Activated CD4-positive, CD25-positive, alpha-beta regulatory T cell treated with anti-CD3 and anti-CD28 coated beads, Interleukin-2, amount 50 U/mL, for 24 hours (primary cell): ENCODE data around the gene HSPA6.
A peak's percentile ranks its signal among the peaks of the same experiment; 100 is the strongest.
"Not testable (repeated sequence)": the region's sequence is repeated elsewhere in the genome, so short reads cannot be mapped to it uniquely, and the experiment has no call there.

Source experiments
- ATAC-seq, 2 donors: fragments of 150-1000 bp; cut with Tn5 transposase; one replicate each; pipeline ENCODE4 v1.10.0; 2021; ENCODE audit warnings: mild to moderate bottlenecking in 1 of 2, moderate library complexity in 1 of 2

HSPA6 gene

GRCh38 chr1:161537068-161537669, 12.8 kb downstream of the HSPA6 start:
- not testable (repeated sequence) for ATAC-seq

GRCh38 chr1:161538925-161539479, 14.7 kb downstream of the HSPA6 start:
- ATAC-seq, result not testable (repeated sequence)

- peak; percentile 83 to 88 for ATAC-seq
Measured at GRCh38 chr1:161539731-161540569, 15.6 kb downstream of the HSPA6 start.

DNA sequence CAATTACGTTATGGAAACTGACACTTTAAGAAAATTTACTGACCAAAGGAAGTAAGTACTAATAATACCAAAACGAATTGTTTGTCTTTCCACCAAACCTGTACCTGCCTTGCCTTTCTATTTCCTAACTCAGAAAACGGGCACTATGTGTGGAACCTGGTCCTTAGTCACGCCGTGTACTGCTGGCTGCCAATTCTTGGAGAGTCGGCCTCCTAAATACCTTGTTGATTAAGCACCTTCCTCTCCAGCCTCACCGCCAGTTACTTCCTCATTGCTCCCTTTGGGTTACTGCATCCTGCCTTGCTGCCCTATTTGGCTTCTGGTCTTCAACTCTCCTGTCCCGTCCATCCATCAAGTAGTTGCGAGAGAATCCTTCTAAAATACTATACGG, 16.2 kb downstream of the HSPA6 start:
- peak; percentile 1 to 8 for ATAC-seq

- peak; percentile 45 to 66 for ATAC-seq
Measured at GRCh38 chr1:161542091-161542559, 17.8 kb downstream of the HSPA6 start.

DNA sequence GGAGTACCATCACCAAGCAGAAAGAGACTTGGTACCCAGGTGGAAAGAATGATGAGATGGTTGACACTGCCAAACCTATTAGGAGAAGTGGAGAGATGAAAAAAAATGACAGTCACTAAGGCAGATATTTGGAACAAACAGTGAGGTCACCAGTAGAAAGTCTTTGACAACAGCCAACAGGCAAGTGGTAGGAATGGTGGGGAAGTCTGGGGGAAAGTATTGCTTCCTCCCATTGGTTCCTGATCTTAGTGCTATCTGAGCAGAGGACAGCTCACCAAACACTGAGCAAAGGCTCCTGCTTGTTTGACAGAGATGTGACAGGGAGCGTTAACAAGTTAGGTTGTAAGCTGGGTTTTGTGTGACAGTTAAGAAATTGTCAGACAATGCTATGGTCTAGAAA, 18.8 kb downstream of the HSPA6 start:
- ATAC-seq, result not testable (repeated sequence)

DNA sequence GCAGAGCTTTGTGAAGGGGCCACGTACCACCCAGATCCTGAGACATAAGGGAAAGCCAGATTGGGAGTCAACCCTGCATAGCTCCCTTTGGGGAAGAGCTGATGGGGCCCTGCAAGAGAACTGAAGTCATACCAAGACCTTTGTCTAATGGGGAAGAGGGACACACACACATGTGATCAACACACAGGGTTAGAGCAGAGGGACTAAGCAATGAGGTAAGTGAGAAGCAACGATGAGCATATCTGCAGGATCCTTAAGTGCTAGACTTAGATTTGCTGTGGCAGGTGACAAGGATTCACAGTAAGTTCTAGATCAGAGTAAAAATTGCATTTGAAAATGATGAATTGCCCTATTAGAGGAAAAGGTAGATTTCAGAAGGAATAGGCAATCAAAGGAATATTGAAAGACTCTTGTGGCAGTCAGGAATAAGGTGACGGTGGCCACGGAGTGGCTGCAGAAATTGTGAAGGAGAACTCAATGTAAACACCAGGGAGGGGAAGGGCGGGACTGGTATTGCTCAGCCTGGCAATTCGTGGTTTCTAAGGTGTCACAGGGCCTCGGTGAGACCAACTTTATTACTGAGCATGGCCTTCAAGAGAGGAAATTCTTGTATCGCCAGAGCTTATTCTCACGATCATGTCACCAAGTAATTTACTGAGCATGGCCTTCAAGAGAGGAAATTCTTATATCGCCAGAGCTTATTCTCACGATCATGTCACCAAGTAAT, 20.8 kb downstream of the HSPA6 start:
- not testable (repeated sequence) for ATAC-seq

DNA sequence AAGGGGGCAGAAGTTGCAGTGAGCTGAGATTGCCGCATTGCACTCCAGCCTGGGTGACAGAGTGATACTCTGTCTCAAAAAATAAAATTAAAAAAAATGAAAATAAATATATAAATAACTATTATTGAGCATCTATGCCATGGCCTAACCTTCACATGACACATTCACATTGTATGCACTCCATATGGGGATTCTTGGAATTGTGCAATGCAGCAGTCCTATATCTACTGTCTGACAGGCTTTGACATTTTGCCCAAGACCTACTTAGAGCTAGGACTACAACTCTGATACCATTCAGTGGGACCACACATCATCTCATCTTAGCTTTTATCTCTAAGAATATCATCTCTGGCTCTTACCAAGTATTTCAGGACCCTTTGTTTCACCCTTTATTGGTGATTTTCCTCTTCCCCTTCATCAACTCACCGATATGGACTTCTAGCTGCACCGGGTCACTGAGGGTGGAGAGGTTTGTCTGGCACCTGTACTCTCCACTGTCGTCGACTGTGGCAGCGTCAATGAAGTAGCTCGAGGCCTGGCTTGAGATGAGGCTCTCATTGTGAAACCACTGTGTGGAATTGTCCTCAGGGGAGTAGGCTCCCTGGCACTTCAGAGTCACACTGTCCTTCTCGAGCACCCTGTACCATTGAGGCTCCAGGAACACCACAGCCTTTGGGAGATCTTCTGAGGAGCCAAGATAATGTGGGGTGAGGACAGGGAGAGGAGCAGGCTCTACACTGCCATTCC, 23.8 kb downstream of the HSPA6 start:
- not testable (repeated sequence) for ATAC-seq

GRCh38 chr1:161548749-161549406, 24.5 kb downstream of the HSPA6 start:
- ATAC-seq, result not testable (repeated sequence)

- ATAC-seq, result no peak
Measured at GRCh38 chr1:161549652-161550051, 25.3 kb downstream of the HSPA6 start, which contains the start of gene FCGR3A. Gene FCGR3A, minus strand, starts transcription at chr1:161549818. Its CDS starts 82 bp downstream, at chr1:161549736.

DNA sequence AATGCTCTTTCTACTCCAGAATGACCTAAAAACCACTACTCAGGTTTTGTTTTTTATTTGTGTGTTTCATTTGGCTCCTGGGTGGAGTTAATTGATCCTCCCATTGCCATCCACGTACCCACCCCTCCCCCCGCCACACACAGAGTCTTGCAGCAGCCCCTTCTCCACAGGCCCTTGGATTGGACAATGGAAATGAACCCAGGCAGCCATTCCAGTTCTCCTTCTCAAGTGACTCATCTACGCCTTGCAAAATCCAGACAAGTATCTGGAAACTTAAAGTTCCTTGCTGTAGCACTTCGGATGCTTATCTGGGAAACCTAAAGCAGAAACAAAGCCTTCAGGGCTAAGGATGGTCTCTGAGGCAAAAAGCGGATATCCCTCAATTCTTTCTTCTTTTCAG, 26.6 kb downstream of the HSPA6 start:
- ATAC-seq, result not testable (repeated sequence)

DNA sequence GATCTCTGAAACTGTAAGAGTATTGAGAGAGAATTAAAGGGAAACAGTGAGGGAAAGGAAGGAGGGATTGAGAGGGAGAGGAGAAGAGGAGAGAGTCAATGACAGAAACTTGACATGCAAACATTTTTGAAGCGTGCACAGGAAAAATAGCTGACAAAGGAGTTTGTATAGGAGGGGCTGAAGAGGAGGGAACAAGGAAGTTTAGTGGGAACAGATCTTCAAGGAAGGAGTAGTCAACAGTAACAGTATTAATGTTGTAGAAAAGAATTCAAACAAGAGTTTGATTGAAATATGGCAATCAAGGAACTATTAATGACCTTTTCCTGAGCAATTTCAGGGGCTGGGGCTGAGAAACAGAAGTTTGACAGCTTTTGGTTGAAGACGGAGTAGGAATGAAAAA, 29.3 kb downstream of the HSPA6 start:
- not testable (repeated sequence) for ATAC-seq

GRCh38 chr1:161554340-161554739, 30.0 kb downstream of the HSPA6 start:
- not testable (repeated sequence) for ATAC-seq

DNA sequence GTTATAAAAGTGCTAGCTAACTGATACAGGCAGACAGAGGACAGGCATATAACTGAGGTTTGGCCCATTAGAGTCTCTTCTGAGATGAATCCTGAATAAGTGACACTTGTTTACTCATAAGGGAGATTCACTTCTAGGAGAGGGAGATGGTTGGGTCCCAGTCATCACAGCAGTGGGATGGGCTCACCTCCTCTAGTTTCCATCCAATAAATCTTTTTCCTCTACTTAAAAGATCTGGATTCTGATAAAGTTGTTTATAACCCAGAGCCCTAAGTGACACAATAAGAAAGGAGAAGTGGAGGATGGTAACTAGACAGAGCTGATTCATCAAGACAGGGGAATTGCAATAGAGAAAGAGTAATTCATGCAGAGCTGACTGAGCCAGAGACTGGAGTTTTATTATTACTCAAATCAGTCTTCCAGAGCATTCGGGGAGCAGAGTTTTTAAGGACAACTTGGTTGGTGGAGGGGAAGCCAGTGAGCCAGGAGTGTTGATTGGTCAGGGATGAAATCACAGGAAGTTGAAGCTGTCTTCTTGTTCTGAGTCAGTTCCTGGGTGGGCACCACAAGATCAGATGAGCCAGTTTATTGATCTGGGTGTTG, 30.6 kb downstream of the HSPA6 start:
- peak; percentile 76 to 85 for ATAC-seq

- not testable (repeated sequence) for ATAC-seq
Measured at GRCh38 chr1:161556143-161556542, 31.8 kb downstream of the HSPA6 start.

DNA sequence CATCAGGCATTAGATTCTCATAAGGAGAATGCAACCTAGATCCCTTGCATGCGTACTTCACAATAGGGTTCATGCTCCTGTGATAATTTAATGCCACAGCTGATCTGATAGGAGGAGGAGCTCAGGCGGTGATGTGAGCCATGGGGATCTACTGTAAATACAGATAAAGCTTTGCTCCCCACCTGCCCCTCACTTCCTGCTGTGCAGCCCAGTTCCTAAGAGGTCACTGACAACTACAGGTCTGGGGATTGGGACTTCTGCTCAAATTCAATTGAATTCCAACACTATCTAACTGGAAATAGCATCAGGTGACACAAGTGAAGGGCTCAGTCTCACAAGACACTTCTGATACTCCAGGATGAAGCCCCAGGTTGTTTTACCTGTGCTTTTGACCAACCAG, 32.6 kb downstream of the HSPA6 start:
- ATAC-seq, result not testable (repeated sequence)

DNA sequence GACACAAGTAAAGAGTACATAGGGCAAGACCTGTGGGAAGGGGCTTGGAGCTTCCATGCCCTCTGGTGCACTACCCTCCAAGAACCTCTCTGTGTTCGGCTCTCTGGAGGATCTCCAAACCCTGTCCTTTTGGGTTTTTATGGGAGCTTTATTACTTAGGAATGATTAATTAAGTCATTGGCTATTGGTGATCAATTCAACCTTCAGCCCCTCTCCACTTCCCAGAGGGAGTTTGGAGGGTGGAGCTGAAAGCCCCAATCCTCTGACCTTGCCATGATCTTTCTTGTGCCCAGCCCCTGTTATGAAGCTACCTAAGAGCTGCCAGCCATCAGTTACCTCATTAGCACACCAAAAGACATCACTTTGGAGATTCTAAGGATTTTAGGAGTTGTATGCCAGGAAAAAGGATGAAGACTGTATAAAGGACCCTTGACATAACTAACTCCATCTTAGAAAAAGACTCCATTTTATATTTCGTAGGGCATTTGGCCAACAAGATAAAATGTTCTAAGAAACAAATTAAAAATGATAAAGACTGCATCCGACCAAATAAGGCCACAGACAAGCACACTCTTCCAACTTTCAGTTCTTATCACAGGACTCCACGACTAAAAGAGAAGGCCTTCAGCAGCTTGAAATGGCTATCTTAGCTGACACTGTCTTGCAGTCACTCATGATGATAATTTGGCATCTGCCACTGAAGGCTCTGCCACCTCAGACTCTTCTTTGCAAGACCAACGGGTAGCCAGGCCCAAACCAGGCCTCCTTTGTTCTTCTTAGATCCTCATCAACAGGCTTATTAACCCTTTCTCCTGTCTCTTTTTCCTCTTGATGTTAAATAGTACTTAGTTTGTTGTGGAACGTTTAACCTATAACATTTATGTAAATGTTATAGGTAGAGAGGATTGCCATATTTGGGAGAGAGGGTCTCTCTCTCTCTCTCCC, 33.4 kb downstream of the HSPA6 start:
- not testable (repeated sequence) for ATAC-seq

- not testable (repeated sequence) for ATAC-seq
Measured at GRCh38 chr1:161560960-161561715, 36.8 kb downstream of the HSPA6 start.

DNA sequence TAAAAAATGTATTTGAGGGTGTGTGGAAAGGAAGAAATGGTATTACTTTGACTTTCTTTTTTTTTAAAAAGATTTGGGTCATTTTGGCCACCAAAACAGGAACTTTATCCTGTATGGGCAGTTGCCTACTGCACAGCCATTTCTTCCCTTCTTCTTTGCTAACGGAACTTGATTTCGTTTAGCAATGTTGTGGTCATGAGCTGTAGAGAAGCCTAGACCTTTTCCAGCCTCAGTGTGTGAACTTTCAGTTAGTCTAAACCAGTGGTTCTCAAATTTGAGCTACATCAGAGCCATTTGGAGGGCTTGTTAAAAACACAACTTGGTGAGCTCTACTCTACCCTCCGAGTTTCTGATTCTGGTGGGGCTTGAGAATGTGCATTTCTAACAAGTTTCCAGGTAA, 38.1 kb downstream of the HSPA6 start:
- not testable (repeated sequence) for ATAC-seq
